OCI-LY7 (cell line): ENCODE data around the gene CLTCL1.

ENCODE experiments used
- EZH2phosphoT487 ChIP-seq: fragments of 200-600 bp; sonication (generic); IDR thresholded peaks from 2 replicates; pipeline ENCODE4 v1.6.1; 2018; ENCODE audit warnings: low read depth, borderline replicate concordance, mild to moderate bottlenecking, mixed run types, antibody characterized with exemption, low read length, moderate library complexity, mixed read lengths
- TF ChIP-seq, protein P1 (sequence below): fragments of 200-600 bp; sonication (generic); conservative IDR thresholded peaks from 2 replicates; pipeline ENCODE4 v1.5.1; 2014; ENCODE audit warnings: mild to moderate bottlenecking, antibody characterized with exemption, low read length, moderate library complexity, mixed read lengths

DNA sequence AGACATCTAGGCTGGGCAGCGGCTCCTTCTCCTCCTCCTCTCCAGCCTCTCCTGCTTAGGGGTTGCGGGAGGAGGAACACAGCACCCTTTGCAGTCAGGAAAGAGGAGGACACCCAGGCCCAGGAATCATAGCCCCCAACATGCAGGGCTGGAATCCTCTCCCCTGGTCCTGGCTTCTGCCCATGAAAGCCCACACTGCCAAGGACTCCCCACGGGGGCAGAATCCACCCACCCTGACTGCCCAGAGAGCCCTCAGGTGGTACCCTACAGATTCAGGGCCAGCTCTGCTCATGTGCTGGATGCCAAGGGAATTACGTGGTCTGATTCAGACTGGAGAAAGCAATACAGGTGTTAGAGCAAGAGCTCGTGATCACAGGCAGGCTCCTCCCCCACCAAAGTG is 151.5 kb downstream of the CLTCL1 start:
- TF ChIP-seq, protein P1, sequence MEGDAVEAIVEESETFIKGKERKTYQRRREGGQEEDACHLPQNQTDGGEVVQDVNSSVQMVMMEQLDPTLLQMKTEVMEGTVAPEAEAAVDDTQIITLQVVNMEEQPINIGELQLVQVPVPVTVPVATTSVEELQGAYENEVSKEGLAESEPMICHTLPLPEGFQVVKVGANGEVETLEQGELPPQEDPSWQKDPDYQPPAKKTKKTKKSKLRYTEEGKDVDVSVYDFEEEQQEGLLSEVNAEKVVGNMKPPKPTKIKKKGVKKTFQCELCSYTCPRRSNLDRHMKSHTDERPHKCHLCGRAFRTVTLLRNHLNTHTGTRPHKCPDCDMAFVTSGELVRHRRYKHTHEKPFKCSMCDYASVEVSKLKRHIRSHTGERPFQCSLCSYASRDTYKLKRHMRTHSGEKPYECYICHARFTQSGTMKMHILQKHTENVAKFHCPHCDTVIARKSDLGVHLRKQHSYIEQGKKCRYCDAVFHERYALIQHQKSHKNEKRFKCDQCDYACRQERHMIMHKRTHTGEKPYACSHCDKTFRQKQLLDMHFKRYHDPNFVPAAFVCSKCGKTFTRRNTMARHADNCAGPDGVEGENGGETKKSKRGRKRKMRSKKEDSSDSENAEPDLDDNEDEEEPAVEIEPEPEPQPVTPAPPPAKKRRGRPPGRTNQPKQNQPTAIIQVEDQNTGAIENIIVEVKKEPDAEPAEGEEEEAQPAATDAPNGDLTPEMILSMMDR = no peak
- no peak for TF ChIP-seq EZH2phosphoT487
